ENCODE data around the gene TLE4.
A peak's percentile ranks its signal among the peaks of the same experiment; 100 is the strongest.
"Not testable (repeated sequence)": the region's sequence is repeated elsewhere in the genome, so short reads cannot be mapped to it uniquely, and the experiment has no call there.

The TLE4 gene

GRCh38 chr9:79638806-79639205 is 67.0 kb downstream of the TLE4 start:
- DNase-seq, result no peak

GRCh38 chr9:79639354-79639753 is 67.6 kb downstream of the TLE4 start:
- peak; percentile 36 for DNase-seq

- not testable (repeated sequence) for DNase-seq
Observed at GRCh38 chr9:79640067-79640466, 68.3 kb downstream of the TLE4 start.

GRCh38 chr9:79641070-79641469 is 69.3 kb downstream of the TLE4 start:
- peak; percentile 49 for DNase-seq

DNA sequence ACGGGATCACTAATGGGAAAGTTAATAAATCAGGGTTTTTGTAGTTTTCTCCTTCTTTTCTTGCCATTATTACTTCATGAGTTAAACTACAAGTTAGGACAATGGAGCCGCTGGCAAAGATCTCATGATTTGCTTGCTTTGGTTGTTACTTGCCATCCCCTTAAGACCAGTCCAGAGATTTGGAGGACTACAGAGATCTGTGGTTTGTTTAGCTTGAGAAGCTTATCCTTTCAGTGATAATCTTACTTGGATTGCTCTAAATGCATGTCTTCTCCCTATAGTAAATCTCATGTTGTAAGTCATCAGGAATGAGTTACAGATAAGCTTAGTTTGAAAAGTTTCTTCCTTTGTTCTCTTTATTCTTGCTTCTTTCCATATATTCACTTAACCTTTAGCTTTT is 70.9 kb downstream of the TLE4 start:
- DNase-seq, result no peak

GRCh38 chr9:79644048-79644447 is 72.3 kb downstream of the TLE4 start:
- no peak for DNase-seq

DNA sequence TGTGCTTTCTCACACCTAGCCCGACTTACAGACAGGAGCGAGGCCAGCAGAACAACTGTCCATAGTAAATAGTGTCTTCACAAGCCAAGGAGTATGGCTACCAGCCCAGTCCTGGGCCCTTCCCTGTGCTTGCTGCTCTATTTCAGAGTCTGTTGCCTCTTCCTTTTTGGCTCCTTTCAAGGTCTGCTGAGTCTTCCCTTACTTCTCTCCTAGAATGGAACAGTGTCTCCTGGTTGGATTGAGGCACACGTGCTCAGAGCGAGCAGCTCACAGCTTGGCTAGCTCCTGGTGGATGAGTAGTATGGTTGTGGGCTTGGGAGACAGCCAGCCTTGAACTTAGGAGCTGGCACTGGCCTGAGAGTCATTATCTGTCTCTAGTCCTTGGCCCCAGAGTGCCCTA is 72.8 kb downstream of the TLE4 start:
- DNase-seq, result no peak

DNA sequence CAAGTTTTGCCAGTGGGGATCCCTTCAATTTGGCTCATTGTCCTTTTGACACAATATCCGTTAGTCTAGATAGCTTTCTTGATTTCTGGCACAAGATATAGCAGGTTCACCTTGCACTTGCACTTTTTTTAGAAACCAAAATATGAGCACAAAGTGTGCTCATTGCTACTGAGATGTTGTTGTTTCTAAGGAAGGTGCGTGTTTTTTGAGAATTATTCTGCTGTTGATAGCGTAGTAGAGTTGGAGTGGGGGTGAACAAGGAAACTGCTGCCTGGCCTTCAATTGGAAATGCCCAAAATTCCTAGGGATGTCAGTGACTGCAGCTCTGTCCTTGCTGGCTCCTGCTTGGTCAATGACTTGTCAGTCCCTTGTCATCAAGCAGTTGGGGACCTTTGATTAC is 73.3 kb downstream of the TLE4 start:
- no peak for DNase-seq

DNA sequence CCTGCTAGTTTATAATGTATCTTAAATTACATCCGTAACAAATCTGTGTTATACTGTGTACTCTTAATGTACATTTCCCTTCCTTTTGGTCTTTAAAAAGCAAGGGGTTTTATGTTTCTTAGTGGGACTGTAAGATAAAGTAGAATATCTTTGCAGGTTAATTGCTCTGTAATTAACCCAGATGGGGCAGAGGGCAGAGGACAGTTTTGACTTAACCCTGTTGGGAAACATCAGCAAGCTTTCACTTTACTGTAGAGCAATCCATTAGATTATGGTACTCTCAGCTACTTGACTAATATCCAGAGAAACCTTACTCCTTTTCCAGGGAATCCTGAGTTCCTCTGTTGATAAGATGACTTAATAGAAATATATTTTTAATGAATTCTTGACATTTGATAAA is 74.3 kb downstream of the TLE4 start:
- DNase-seq, result no peak

DNA sequence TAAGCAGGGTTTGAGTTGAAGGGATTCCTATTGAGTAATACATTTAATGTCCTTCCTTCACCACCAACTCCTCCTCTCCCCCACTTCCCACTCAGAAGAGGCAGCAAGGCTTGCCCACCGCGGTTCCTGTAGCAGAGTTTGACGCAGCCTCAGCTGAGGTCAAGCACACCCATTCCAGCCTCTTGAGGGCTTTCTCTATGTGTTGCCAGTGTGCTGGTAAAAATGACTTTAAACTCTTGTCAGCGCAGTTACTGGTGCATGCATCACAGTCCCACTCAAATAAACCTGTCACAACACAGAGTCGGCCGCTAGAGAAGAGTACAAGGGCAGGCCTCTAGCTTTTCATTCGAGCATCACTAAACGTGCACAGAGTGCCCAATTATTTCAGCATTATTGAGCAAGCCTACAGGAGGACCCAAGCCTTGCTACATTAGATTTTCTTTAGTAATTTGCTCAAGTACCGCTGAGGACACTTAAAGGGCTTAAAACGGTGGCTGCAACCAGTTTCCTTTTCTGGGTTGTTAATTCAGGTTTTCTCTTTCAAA is 79.6 kb downstream of the TLE4 start:
- no peak for DNase-seq

- DNase-seq, result peak; percentile 41
Observed at GRCh38 chr9:79652598-79652997, 80.8 kb downstream of the TLE4 start.

GRCh38 chr9:79654591-79655382 is 83.0 kb downstream of the TLE4 start:
- DNase-seq, result not testable (repeated sequence)

DNA sequence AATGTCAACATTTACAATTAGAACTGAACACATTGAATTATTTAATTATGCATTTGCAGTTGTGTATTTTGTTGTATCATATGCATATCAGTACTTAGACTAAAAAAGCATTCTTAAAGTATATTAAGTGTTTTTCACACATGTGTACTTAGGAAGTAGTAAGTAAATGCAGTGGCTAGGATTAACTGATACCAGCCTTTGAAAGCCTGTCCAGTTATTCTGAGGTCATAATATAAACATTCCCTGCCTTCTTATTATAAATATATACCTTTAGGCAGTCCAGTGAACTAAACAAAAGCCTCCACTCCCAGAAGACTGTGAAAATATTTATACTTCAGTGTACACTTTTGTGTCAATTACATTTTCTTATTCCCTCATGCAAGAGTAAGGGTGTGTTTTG is 83.8 kb downstream of the TLE4 start:
- DNase-seq, result no peak

- DNase-seq, result no peak
Observed at GRCh38 chr9:79656169-79656568, 84.4 kb downstream of the TLE4 start.

DNA sequence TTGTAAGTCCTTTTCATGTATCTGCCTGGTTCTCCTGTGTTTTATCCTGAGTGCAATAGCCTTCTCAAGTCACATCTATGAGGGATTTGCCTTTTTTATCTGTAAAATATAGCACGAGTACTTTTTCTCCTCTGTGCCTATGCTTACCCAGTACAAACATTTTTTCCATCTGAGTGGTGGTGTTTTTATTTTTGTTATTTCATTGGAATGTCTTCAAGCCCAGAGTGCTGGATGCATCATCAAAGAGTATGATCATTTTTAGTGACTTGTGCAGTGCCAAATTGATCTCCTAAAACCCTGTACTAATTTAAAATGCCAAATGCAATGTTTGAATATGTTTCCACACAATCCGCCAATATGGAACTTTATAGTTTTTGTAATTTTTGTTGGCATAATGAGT is 86.1 kb downstream of the TLE4 start:
- DNase-seq, result no peak

- DNase-seq, result no peak
Observed at GRCh38 chr9:79658926-79659325, 87.2 kb downstream of the TLE4 start.

DNA sequence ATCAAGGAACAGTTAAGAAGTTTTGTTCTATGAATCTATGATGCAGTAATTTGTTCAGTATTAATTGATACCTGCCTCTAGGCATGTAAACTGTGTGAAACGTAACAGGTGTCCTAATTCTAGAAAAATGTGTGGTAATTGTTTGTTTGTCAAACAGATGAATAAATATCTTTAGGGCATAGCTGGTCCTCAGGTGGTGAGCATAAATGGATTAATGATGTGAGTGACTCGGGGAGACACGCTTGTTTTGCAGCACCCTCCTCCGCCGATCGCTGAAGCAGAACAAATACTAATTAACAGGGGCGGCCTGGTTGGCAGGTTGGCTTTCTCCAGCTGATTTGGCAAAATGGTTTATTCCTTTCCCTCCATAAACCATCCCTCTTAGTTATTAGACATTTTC is 88.8 kb downstream of the TLE4 start:
- DNase-seq, result no peak

GRCh38 chr9:79661279-79661678 is 89.5 kb downstream of the TLE4 start:
- DNase-seq, result no peak

- no peak for DNase-seq
Observed at GRCh38 chr9:79661886-79662536, 90.2 kb downstream of the TLE4 start.

- DNase-seq, result peak; percentile 33
Observed at GRCh38 chr9:79662537-79662956, 90.8 kb downstream of the TLE4 start.

DNA sequence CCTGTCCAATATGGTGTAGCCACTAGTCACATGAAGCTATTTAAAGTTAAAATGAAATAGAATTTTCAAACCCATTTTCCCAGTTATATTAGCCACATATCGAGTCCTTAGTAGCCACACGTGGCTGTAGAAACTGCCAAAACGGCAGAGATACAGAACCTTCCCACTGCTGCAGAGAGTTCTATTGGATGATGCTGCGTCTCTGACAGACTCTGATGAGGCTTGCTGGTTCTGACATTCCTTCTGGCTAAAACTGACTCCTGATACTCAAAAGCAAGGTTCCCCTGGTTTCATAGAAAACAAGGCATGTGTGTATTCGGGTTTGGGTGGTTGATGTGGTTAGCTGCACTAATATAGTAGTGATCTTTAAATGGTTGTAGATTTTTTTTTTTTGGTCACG is 91.5 kb downstream of the TLE4 start:
- no peak for DNase-seq

- no peak for DNase-seq
Observed at GRCh38 chr9:79663878-79664277, 92.1 kb downstream of the TLE4 start.

DNA sequence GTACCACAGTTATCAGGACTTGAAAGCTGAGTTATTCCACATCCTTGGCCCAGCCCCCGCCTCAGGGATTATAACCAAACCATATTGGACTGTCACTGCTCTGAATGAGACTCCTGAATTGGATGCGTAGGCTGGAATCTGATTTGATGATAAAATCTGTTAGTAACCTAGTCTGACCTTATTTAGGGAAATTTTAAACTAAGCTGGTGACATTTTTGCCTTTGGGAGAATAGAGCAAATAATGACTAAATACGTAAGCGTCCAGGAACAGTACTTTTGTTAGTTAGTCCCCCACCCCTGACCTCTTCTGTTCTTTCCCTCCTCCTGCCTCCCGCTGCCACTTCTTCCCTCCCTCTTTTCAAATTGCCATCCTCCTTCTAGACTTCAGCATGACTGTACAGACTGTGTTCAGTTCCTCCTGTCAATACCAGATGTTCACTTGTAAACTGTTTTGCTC is 92.6 kb downstream of the TLE4 start:
- no peak for DNase-seq

DNA sequence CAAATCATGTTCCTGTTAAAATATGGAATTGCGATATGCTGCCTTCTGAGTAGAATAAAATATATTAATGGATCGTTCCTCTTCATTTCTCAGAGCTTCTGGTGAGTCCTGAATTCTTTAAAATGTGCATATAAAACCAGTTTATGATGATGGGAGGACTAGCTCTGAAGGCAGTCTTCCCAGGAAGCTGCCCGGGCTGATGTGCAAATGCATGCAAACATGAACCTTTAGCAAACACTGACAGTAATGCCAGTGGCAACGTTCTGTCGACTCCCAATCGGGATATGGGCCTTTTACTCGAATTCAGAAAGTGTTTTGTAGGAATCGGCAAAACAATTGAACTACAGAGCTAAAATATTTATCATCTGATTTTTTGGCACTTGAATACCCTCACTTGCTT is 93.6 kb downstream of the TLE4 start:
- no peak for DNase-seq

Data from fibroblast of skin of right quadriceps (primary cell).